GM12878 (cell line): ENCODE measurements around the gene FOXO3. TPM values are rescaled to one million over a fixed set of nuclear protein-coding genes. Genes with fewer than 3 reads are reported as not detected.
A peak's percentile ranks its signal among the peaks of the same experiment; 100 is the strongest.

Experiments
- ATAC-seq: fragments of 200-7000 bp; cut with Tn5 transposase; 3 replicates; pipeline ENCODE4 v1.9.1; 2020; ENCODE audit warnings: mild to moderate bottlenecking, moderate library complexity
- BruUV-seq: library from RNA; stranded (reverse); fragments of 400-500 nt; replicated peaks from 2 replicates; lab custom pipeline; 2021; lab: Mats Ljungman, UMichigan
- CTCF ChIA-PET: fragments of 300-600 bp; sonication (Branson Sonifier 250); formaldehyde crosslinking; extraction: SDS; loops from one replicate; lab custom pipeline; 2021; ENCODE audit warnings: inconsistent platforms; lab: Yijun Ruan, JAX
- POLR2A ChIA-PET: fragments of 350-600 bp; formaldehyde crosslinking; extraction: SDS; loops from one replicate; lab custom pipeline; 2021; ENCODE audit warnings: inconsistent platforms; lab: Charles Lee
- RAD21 ChIA-PET: fragments of 300-600 bp; sonication (Branson Sonifier 250); formaldehyde crosslinking; loops from one replicate; lab custom pipeline; 2023; ENCODE audit warnings: antibody characterized with exemption; ENCODE audit not compliant: unreplicated experiment; lab: Charles Lee
- SMC1A ChIA-PET: fragments of 300-600 bp; sonication (Branson Sonifier 250); formaldehyde crosslinking; loops from one replicate; lab custom pipeline; 2023; ENCODE audit not compliant: unreplicated experiment, uncharacterized antibody; lab: Charles Lee
- DNase-seq: peaks from one replicate; pipeline ENCODE4 v3.0.0-alpha.2; 2011; ENCODE audit warnings: low read depth, low spot score
- FAIRE-seq: peaks from 3 replicates; lab custom pipeline; 2011; peaks lifted over from hg19 to GRCh38; lab: Jason Lieb, UNC
- H2AFZ ChIP-seq: 2 replicates; pipeline ENCODE4 v1.6.0; 2011; ENCODE audit warnings: low read depth, low read length, control low read depth; ENCODE audit not compliant: control insufficient read depth
- H3K27ac ChIP-seq: 2 replicates; pipeline ENCODE4 v1.5.1; 2011; ENCODE audit warnings: control low read depth; ENCODE audit not compliant: control insufficient read depth, insufficient read depth
- H3K27me3 ChIP-seq, 2 experiments: replicated peaks in 1 of 2; 2 replicates each; pipeline versions ENCODE4 v1.6.0 to v1.6.1; 2011; ENCODE audit warnings: low read length in 1 of 2; ENCODE audit not compliant: control insufficient read depth in 2 of 2, insufficient read depth in 2 of 2
- H3K36me3 ChIP-seq, 2 experiments: 2 replicates each; pipeline ENCODE4 v1.5.1; 2011; ENCODE audit warnings: low read length in 1 of 2; ENCODE audit not compliant: control insufficient read depth in 2 of 2, insufficient read depth in 2 of 2
- H3K4me1 ChIP-seq: 2 replicates; pipeline ENCODE4 v1.6.1; 2011; ENCODE audit warnings: mild to moderate bottlenecking, low read length, moderate library complexity, mixed read lengths; ENCODE audit not compliant: control insufficient read depth, insufficient read depth
- H3K4me2 ChIP-seq: 2 replicates; pipeline ENCODE4 v1.6.0; 2011; ENCODE audit warnings: control low read depth; ENCODE audit not compliant: control insufficient read depth, insufficient read depth
- H3K4me3 ChIP-seq: fragments of 200-600 bp; sonication (generic); 2 replicates; pipeline ENCODE4 v1.5.1; 2016
- H3K79me2 ChIP-seq: 2 replicates; pipeline ENCODE4 v1.6.0; 2011; ENCODE audit warnings: low read length; ENCODE audit not compliant: control insufficient read depth, insufficient read depth
- H3K9ac ChIP-seq: 2 replicates; pipeline ENCODE4 v1.8.0; 2011; ENCODE audit warnings: low read length, control low read depth, mixed read lengths; ENCODE audit not compliant: control insufficient read depth, insufficient read depth
- H3K9me3 ChIP-seq: replicated peaks from 3 replicates; pipeline ENCODE4 v1.5.1; 2011; ENCODE audit warnings: mild to moderate bottlenecking, low read length; ENCODE audit not compliant: control insufficient read depth, insufficient read depth
- H4K20me1 ChIP-seq: 2 replicates; pipeline ENCODE4 v1.6.0; 2011; ENCODE audit not compliant: control insufficient read depth, insufficient read depth
- CHD4 ChIP-seq: fragments of 200-600 bp; sonication (generic); IDR thresholded peaks from 2 replicates; pipeline ENCODE4 v1.6.1; 2016; ENCODE audit warnings: mild to moderate bottlenecking
- ETV6 ChIP-seq, 2 experiments: fragments of 450-650 bp in 1 of 2; IDR thresholded peaks in 1 of 2; conservative IDR thresholded peaks in 1 of 2; 2 replicates each; pipeline ENCODE4 v1.6.1; 2014; ENCODE audit warnings: antibody characterized with exemption in 1 of 2, borderline replicate concordance in 1 of 2, low read depth in 1 of 2, mild to moderate bottlenecking in 1 of 2, moderate library complexity in 1 of 2
- TCF7 ChIP-seq: IDR thresholded peaks from 2 replicates; pipeline ENCODE4 v1.6.1; 2014; ENCODE audit warnings: antibody characterized with exemption, borderline replicate concordance
- WGBS: methylation state at CpG from one replicate; pipeline ENCODE4 v1.1.6; 2016; ENCODE audit warnings: low lambda C conversion rate; ENCODE audit not compliant: insufficient replicate concordance, insufficient coverage; ENCODE audit errors: missing lambda C conversion rate; 5-methylcytosine and 5-hydroxymethylcytosine counted together
- in situ Hi-C: fragments of 300-500 bp; cut with MboI; formaldehyde crosslinking; loops from 9 replicates; pipeline ENCODE4 v1.14.3; 2018; ENCODE audit warnings: mixed read lengths
- intact Hi-C: fragments of 100-400 bp; cut with micrococcal nuclease; formaldehyde crosslinking; loops from one replicate; pipeline ENCODE4 v1.14.2; 2022; ENCODE audit not compliant: unreplicated experiment
- polyA plus RNA-seq, 11 experiments: library from polyadenylated mRNA; depleted of rRNA in 4 of 11; unstranded in 6 of 11; stranded (reverse) in 5 of 11; fragments of >200 nt; fragmentation: Nextera tagmentation in 4 of 11; fragmentation: Illumina TruSeq in 1 of 11; extraction: Ambion mirVana in 4 of 11; extraction: Trizol in 1 of 11; gene quantifications; 1 replicate in 1 of 11; 2 replicates in 10 of 11; pipeline versions ENCODE4 v1.2.1 to v1.2.3, GENCODE V29; 2011 to 2016; ENCODE audit warnings: inconsistent platforms in 2 of 11, missing spikeins in 2 of 11, low read depth in 1 of 11
- total RNA-seq, 4 experiments: library from RNA; depleted of rRNA in 3 of 4; stranded (reverse); fragments of >200 nt in 3 of 4; fragmentation: Illumina TruSeq in 1 of 4; extraction: Trizol in 1 of 4; gene quantifications; 2 replicates each; pipeline versions ENCODE4 v1.2.1 to v1.2.3, GENCODE V29; 2013 to 2021
- TF ChIP-seq, protein P1 (sequence below): fragments of 450-650 bp; IDR thresholded peaks from 2 replicates; pipeline ENCODE4 v1.6.1; 2018; ENCODE audit warnings: mild to moderate bottlenecking, low read depth, moderate library complexity; ENCODE audit not compliant: partially characterized antibody

The FOXO3 gene
- total and polyA plus RNA-seq, 10 of the 15 experiments (the other 5 are each of a cell fraction or from before 2014, with no cell fraction given) = 0.82 to 4.5 (median 1.7) TPM

DNA sequence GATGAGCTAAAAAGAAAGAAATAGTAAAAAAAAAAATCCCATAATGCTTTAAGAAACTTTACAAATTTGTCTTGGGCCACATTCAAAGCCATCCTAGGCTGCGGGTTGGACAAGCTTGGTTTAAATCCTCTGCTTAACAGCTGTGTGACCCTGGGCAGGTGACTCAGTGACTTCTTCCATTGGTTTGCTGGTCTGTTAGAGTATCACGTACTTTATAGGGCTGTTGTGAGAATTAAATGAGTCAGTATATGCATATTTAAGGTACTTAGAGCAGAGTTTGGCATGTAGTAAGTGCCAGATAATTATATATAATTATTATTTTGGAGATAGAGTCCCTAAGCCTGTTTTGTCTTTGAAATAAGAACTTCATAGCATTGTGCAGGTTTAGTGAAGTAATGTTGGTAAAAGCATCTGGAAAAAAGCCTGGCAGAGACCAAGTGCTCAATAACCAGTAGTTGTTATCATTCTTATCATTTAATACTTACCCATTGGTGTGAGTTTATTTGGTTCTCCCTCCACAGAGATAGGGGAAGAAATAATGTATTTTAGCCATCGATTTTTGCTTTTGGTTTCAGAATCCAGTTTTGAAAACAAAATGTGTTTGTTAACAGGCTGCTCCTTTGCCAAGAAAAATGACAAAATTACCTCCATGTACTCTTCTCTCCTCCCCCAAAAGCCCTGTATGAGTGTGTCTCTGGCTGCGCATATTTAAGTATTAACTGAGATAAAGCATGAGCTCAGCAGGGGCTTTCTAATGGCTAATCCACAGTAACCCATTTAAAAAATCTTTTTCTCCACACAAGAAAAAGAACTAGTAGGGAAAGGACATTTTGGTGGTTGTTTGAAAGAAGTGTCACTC, 67.2 kb downstream of the FOXO3 start:
- no peak overlapping the region for H2AFZ ChIP-seq
- in situ Hi-C loops = no loop called here
- H3K4me1 ChIP-seq = peaks cover 4% of the 10 kb centered on the region; the same call in 1 of the 2 replicates
- peaks cover 3% of the 10 kb centered on the region; the same call in 1 of the 2 replicates for H4K20me1 ChIP-seq
- ChIA-PET RAD21 (no interaction called here), CTCF (interaction anchor here (0.6 kb wide), 1 partner anchor 298 kb away, joined by 3 read pairs; no protein-coding TSS in a partner anchor)
- DNase-seq = no peak
- peak; percentile 63 for ATAC-seq
- H3K4me3 ChIP-seq = no peak overlapping the region
- H3K9me3 ChIP-seq = no peaks in the 10 kb centered on the region
- H3K36me3 ChIP-seq = peaks cover 0 to 3% of the 10 kb centered on the region in 2 experiments; a peak in 1 of 4 replicates
- FAIRE-seq = no peak
- intact Hi-C loops = no loop called here
- TF ChIP-seq TCF7 = no peak
- no peak for TF ChIP-seq ETV6 (conservative IDR thresholded peaks at IDR 0.05 in 1 of 2, IDR thresholded peaks at IDR 0.05 in 1 of 2; ENCODE audit: borderline replicate concordance in 1 of 2, low read depth in 1 of 2)
- no peak for TF ChIP-seq CHD4
- TF ChIP-seq, protein P1, sequence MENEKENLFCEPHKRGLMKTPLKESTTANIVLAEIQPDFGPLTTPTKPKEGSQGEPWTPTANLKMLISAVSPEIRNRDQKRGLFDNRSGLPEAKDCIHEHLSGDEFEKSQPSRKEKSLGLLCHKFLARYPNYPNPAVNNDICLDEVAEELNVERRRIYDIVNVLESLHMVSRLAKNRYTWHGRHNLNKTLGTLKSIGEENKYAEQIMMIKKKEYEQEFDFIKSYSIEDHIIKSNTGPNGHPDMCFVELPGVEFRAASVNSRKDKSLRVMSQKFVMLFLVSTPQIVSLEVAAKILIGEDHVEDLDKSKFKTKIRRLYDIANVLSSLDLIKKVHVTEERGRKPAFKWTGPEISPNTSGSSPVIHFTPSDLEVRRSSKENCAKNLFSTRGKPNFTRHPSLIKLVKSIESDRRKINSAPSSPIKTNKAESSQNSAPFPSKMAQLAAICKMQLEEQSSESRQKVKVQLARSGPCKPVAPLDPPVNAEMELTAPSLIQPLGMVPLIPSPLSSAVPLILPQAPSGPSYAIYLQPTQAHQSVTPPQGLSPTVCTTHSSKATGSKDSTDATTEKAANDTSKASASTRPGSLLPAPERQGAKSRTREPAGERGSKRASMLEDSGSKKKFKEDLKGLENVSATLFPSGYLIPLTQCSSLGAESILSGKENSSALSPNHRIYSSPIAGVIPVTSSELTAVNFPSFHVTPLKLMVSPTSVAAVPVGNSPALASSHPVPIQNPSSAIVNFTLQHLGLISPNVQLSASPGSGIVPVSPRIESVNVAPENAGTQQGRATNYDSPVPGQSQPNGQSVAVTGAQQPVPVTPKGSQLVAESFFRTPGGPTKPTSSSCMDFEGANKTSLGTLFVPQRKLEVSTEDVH = no peak
- TF ChIP-seq, all 136 proteins: peak for 0
- BruUV-seq = no TSS peak
- Histone ChIP-seq H3K9ac (no peak overlapping the region), H3K27ac (peak overlapping the region; percentile 20; the same call in 1 of the 2 replicates), H3K27me3 (no peaks in the 10 kb centered on the region), H3K4me2 (peak overlapping the region; percentile 63), H3K79me2 (peaks cover 17% of the 10 kb centered on the region)
- 22% methylated on average over 4 of the region's 4 CpGs for WGBS
- ChIA-PET POLR2A (no interaction called here), SMC1A (interaction anchor here (0.6 kb wide), 1 partner anchor 705 kb away, joined by 3 read pairs; no protein-coding TSS in a partner anchor)
